Pancreas (tissue), 10 donors: Measurements from ENCODE around the gene MYADML2. TPM values are rescaled to one million over a fixed set of nuclear protein-coding genes. Genes with fewer than 3 reads are reported as not detected.

Experiments used
- ATAC-seq, 4 donors: fragments of 200-7000 bp; cut with Tn5 transposase; one replicate each; pipeline versions ENCODE4 v1.8.0 to v1.9.1; 2020; ENCODE audit warnings: mild to moderate bottlenecking in 4 of 4, moderate library complexity in 4 of 4
- DNase-seq, 6 donors: peaks; one replicate each; pipeline ENCODE4 v3.0.0-alpha.2; 2020
- FAIRE-seq: peaks from 2 replicates; lab custom pipeline; 2012; peaks lifted over from hg19 to GRCh38; lab: Jason Lieb, UNC
- H3K27ac ChIP-seq, 4 donors: fragments of 200-600 bp; sonication (generic); 1 replicate in 3 of 4; 2 replicates in 1 of 4; pipeline versions ENCODE4 v1.5.0 to v1.8.0; 2020
- H3K27me3 ChIP-seq, 4 donors: fragments of 200-600 bp; one replicate each; pipeline ENCODE4 v1.8.0; 2021
- H3K36me3 ChIP-seq, 3 donors: fragments of 200-600 bp; sonication (generic) in 1 of 3; one replicate each; pipeline versions ENCODE4 v1.5.0 to v1.8.0; 2020 to 2021
- H3K4me1 ChIP-seq, 3 donors: fragments of 200-600 bp; one replicate each; pipeline ENCODE4 v1.8.0; 2021
- H3K4me3 ChIP-seq, 4 donors: fragments of 200-600 bp; sonication (generic) in 2 of 4; one replicate each; pipeline versions ENCODE4 v1.5.0 to v1.8.0; 2020 to 2021
- H3K9me3 ChIP-seq, 4 donors: fragments of 200-600 bp; one replicate each; pipeline ENCODE4 v1.8.0; 2021
- CTCF ChIP-seq, 4 donors: fragments of 200-600 bp; sonication (generic) in 3 of 4; IDR thresholded peaks; one replicate each; pipeline versions ENCODE4 v1.5.0 to v1.8.0; 2021; ENCODE audit warnings: antibody characterized with exemption in 4 of 4
- WGBS, 2 donors: extraction: QIAGEN DNeasy Blood & Tissue Kit; methylation state at CpG; one replicate each; pipeline ENCODE4 v1.1.7; 2013; 5-methylcytosine and 5-hydroxymethylcytosine counted together
- intact Hi-C, 3 donors: fragments of 100-400 bp; cut with DNase I; formaldehyde crosslinking; loops; one replicate each; pipeline versions ENCODE4 v1.11.1 to v1.14.2; 2022
- polyA plus RNA-seq, 2 donors: library from polyadenylated mRNA; stranded (reverse); fragments of 200-250 nt; gene quantifications; one replicate each; pipeline ENCODE4 v1.2.3, GENCODE V29; 2013
- total RNA-seq, 6 donors: library from RNA; stranded (reverse); fragmentation: NEBNext Ultra II Directional in 4 of 6; extraction: Animal tissue kit (Norgen Biotek cat#: 25700) in 4 of 6; gene quantifications; one replicate each; pipeline versions ENCODE4 v1.2.1 to v1.2.4, GENCODE V29; 2021 to 2023
- donor health status: healthy with polysubstance abuse.
- donor health status: DM: no; HTN: no; CAD: no; lungs with moderate emphysema.
- donor health status: DM: no; HTN: no; CAD: no.
- donor health status: control.
- donor health status: control.
- donor health status: Bipolar disorder and iron deficiency.
- donor health status: DM: yes; HTN: yes; CAD: no.
- donor health status: DM: no; HTN: no; CAD: no.
- donor health status: DM: no; HTN: no; CAD: no.
- donor health status: DM: yes; HTN: yes; CAD: no.

MYADML2 gene
- total and polyA plus RNA-seq, 8 donors, result not detected

GRCh38 chr17:81902653-81903414, 44.2 kb downstream of the MYADML2 start:
- 23 to 30% methylated on average over 39 to 47 of the region's 47 CpGs for WGBS, 2 donors
- DNase-seq (peak in 2 of 6 donors; percentile 51 to 82), ATAC-seq (peak; percentile 3 to 37 (median 18)), FAIRE-seq (no peak)
- Histone ChIP-seq H3K4me1 (peaks cover 0 to 6% (median 3%) of the 10 kb centered on the region in 3 donors), H3K9me3 (no peaks in the 10 kb centered on the region), H3K27ac (no peak overlapping the region), H3K4me3 (peak overlapping the region in 2 of 4 donors; percentile 19 to 37), H3K36me3 (peaks cover 0 to 11% (median 2%) of the 10 kb centered on the region in 3 donors), H3K27me3 (no peaks in the 10 kb centered on the region)
- no peak for TF ChIP-seq CTCF (IDR thresholded peaks at IDR 0.05)
- intact Hi-C loops, result no loop called here

- peaks cover 0 to 6% (median 3%) of the 10 kb centered on the region in 3 donors for H3K4me1 ChIP-seq
- no peaks in the 10 kb centered on the region for H3K9me3 ChIP-seq
- TF ChIP-seq CTCF (IDR thresholded peaks at IDR 0.05), result no peak
- FAIRE-seq, result no peak
- H3K27me3 ChIP-seq, result no peaks in the 10 kb centered on the region
- peak within 1 kb of the TSS in 2 of 4 donors; percentile 19 to 37 for H3K4me3 ChIP-seq
- DNase-seq, result peak in 2 of 6 donors; percentile 50 to 80
- H3K27ac ChIP-seq, result no peak within 1 kb of the TSS
- 1 to 2% methylated on average over 50 to 79 of the region's 79 CpGs for WGBS, 2 donors
- intact Hi-C loops, result no loop called here
- ATAC-seq, result peak; percentile 38 to 72 (median 61)
- H3K36me3 ChIP-seq, result peaks cover 0 to 12% (median 6%) of the 10 kb centered on the region in 3 donors
Measured at GRCh38 chr17:81902023-81902652, 44.9 kb downstream of the MYADML2 start, which contains the start of gene NPB. NPB (plus strand) TSS chr17:81902238; CDS start chr17:81902278, 40 bp downstream.

GRCh38 chr17:81901167-81902022, 45.6 kb downstream of the MYADML2 start:
- no peak overlapping the region for H3K27ac ChIP-seq
- 54 to 57% methylated on average over 16 to 21 of the region's 21 CpGs for WGBS, 2 donors
- H3K9me3 ChIP-seq, result no peaks in the 10 kb centered on the region
- intact Hi-C loops, result no loop called here
- TF ChIP-seq CTCF (IDR thresholded peaks at IDR 0.05), result no peak
- H3K4me3 ChIP-seq, result peak overlapping the region in 1 of 4 donors; percentile 37
- H3K36me3 ChIP-seq, result peaks cover 0 to 12% (median 6%) of the 10 kb centered on the region in 3 donors
- FAIRE-seq, result no peak
- no peaks in the 10 kb centered on the region for H3K27me3 ChIP-seq
- peak in 3 of 4 donors; percentile 5 to 16 (median 6) for ATAC-seq
- H3K4me1 ChIP-seq, result peaks cover 0 to 6% (median 3%) of the 10 kb centered on the region in 3 donors
- peak in 2 of 6 donors; percentile 28 to 64 for DNase-seq

- no peak overlapping the region for H3K27ac ChIP-seq
- H3K36me3 ChIP-seq, result peaks cover 0 to 12% (median 6%) of the 10 kb centered on the region in 3 donors
- TF ChIP-seq CTCF (IDR thresholded peaks at IDR 0.05), result no peak
- no peak for FAIRE-seq
- peak in 1 of 6 donors; percentile 55 for DNase-seq
- no peak overlapping the region for H3K4me3 ChIP-seq
- no peak for ATAC-seq
- 78 to 80% methylated on average over 18 of the region's 18 CpGs for WGBS, 2 donors
- H3K9me3 ChIP-seq, result no peaks in the 10 kb centered on the region
- H3K27me3 ChIP-seq, result no peaks in the 10 kb centered on the region
- H3K4me1 ChIP-seq, result peaks cover 0 to 6% (median 3%) of the 10 kb centered on the region in 3 donors
- intact Hi-C loops, result no loop called here
Measured at GRCh38 chr17:81900181-81900820, 46.7 kb downstream of the MYADML2 start.
